Adrenal gland (tissue), 5 donors: ENCODE results near the gene LY6G6C.

ENCODE experiments used
- POLR2A ChIP-seq, 2 donors: fragments of 450-650 bp; IDR thresholded peaks; one replicate each; pipeline ENCODE4 v1.6.1; 2017; ENCODE audit warnings: antibody characterized with exemption in 2 of 2, mild to moderate bottlenecking in 2 of 2, moderate library complexity in 1 of 2
- TF ChIP-seq, protein P1 (sequence below), 6 experiments: fragments of 450-650 bp in 4 of 6; fragments of 200-600 bp in 2 of 6; sonication (generic) in 1 of 6; IDR thresholded peaks; 1 replicate in 5 of 6; 2 replicates in 1 of 6; pipeline versions ENCODE4 v1.5.1 to v1.8.0; 2016 to 2021; ENCODE audit warnings: antibody characterized with exemption in 6 of 6, mild to moderate bottlenecking in 2 of 6, moderate library complexity in 1 of 6
- donor health status: DM: no; HTN: no; CAD: no.

DNA sequence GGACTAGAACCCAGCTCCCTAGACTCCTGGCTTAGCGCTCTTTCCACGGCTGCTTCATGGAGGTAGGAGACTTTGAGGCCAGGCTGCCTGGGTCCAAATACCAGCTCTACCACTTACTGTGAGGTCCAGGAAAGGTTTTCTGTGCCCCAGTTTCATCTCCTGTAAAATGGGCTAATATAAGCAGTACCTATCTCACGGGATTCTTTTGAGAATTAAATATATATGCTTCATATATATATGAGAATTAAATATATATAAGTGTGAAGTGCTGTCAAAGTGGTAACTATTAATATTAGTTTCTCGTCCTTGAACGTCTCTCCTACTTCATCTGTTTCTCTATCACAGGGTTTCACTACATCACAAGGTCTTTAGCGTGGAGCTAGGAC, 30.5 kb downstream of the LY6G6C start:
- TF ChIP-seq, protein P1, sequence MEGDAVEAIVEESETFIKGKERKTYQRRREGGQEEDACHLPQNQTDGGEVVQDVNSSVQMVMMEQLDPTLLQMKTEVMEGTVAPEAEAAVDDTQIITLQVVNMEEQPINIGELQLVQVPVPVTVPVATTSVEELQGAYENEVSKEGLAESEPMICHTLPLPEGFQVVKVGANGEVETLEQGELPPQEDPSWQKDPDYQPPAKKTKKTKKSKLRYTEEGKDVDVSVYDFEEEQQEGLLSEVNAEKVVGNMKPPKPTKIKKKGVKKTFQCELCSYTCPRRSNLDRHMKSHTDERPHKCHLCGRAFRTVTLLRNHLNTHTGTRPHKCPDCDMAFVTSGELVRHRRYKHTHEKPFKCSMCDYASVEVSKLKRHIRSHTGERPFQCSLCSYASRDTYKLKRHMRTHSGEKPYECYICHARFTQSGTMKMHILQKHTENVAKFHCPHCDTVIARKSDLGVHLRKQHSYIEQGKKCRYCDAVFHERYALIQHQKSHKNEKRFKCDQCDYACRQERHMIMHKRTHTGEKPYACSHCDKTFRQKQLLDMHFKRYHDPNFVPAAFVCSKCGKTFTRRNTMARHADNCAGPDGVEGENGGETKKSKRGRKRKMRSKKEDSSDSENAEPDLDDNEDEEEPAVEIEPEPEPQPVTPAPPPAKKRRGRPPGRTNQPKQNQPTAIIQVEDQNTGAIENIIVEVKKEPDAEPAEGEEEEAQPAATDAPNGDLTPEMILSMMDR (IDR thresholded peaks at IDR 0.05): no peak
- TF ChIP-seq POLR2A (IDR thresholded peaks at IDR 0.05): no peak
